ENCODE results near the gene CACNG1. TPM values are rescaled to one million over a fixed set of nuclear protein-coding genes. Genes with fewer than 3 reads are reported as not detected.
"Not testable (repeated sequence)": the region's sequence is repeated elsewhere in the genome, so short reads cannot be mapped to it uniquely, and the experiment has no call there.

CACNG1 gene
- total RNA-seq, 5 donors from 2014 or later (not counting 1 experiment from before 2014, with no cell fraction given): not detected

- DNase-seq: no peak
- Histone ChIP-seq H3K27me3 (replicated peaks in 1 of 2; ENCODE audit: control insufficient read depth in 2 of 2, extremely low read depth in 1 of 2, insufficient read depth in 2 of 2, low read length in 1 of 2) (no peaks in the 10 kb centered on the region), H3K4me1 (ENCODE audit: control insufficient read depth in 1 of 2, extremely low read depth in 1 of 2, insufficient read depth in 2 of 2, low read length in 2 of 2) (peaks cover 0 to 4% of the 10 kb centered on the region in 2 experiments), H3K4me3 (ENCODE audit: control insufficient read depth in 1 of 2, extremely low read depth in 1 of 2, low read length in 1 of 2) (no peak overlapping the region), H3K36me3 (ENCODE audit: control insufficient read depth in 2 of 2, extremely low read depth in 1 of 2, insufficient read depth in 1 of 2, low read length in 1 of 2) (peaks cover 0 to 32% of the 10 kb centered on the region in 2 donors), H3K9me3 (no peaks in the 10 kb centered on the region), H3K27ac (ENCODE audit: low read length) (no peak overlapping the region)
- no peak for ATAC-seq (replicated peaks in 1 of 4)
- H3K9me3 Mint-ChIP-seq: no peaks in the 10 kb centered on the region
- no peak overlapping the region for H3K27ac Mint-ChIP-seq
- no peaks in the 10 kb centered on the region for H3K27me3 Mint-ChIP-seq
- POLR2A ChIA-PET: interaction anchor here in 1 of 2 donors (0.8 to 1.0 kb wide), 2 partner anchors 8 to 10 kb away, joined by 3 to 4 read pairs; no protein-coding TSS in a partner anchor
- CTCF ChIA-PET: no interaction called here
- peaks cover 40 to 51% (median 41%) of the 10 kb centered on the region in 3 donors for H3K4me1 Mint-ChIP-seq
- H3K36me3 Mint-ChIP-seq: peaks cover 48% of the 10 kb centered on the region
- H3K4me3 Mint-ChIP-seq: no peak overlapping the region
Observed at GRCh38 chr17:67090341-67090740, 46.0 kb downstream of the CACNG1 start.

- Mint-ChIP-seq H3K4me1 (peaks cover 47 to 65% (median 49%) of the 10 kb centered on the region in 3 donors), H3K9me3 (no peaks in the 10 kb centered on the region), H3K36me3 (peaks cover 48% of the 10 kb centered on the region), H3K4me3 (no peak overlapping the region), H3K27me3 (no peaks in the 10 kb centered on the region), H3K27ac (no peak overlapping the region)
- H3K36me3 ChIP-seq (ENCODE audit: control insufficient read depth in 2 of 2, extremely low read depth in 1 of 2, insufficient read depth in 1 of 2, low read length in 1 of 2): peaks cover 0 to 17% of the 10 kb centered on the region in 2 donors
- no peaks in the 10 kb centered on the region for H3K27me3 ChIP-seq (replicated peaks in 1 of 2; ENCODE audit: control insufficient read depth in 2 of 2, extremely low read depth in 1 of 2, insufficient read depth in 2 of 2, low read length in 1 of 2)
- ChIA-PET POLR2A (interaction anchor here in 1 of 2 donors (0.6 kb wide), 1 partner anchor 8 kb away, joined by 4 read pairs; no protein-coding TSS in a partner anchor), CTCF (no interaction called here)
- no peak for DNase-seq
- 100% methylated on average over 3 of the region's 5 CpGs for WGBS (ENCODE audit: insufficient coverage)
- ATAC-seq (replicated peaks in 1 of 4): no peak
- no peak overlapping the region for H3K27ac ChIP-seq (ENCODE audit: low read length)
- H3K4me1 ChIP-seq (ENCODE audit: control insufficient read depth in 1 of 2, extremely low read depth in 1 of 2, insufficient read depth in 2 of 2, low read length in 2 of 2): peaks cover 0 to 4% of the 10 kb centered on the region in 2 experiments
- no peak overlapping the region for H3K4me3 ChIP-seq (ENCODE audit: control insufficient read depth in 1 of 2, extremely low read depth in 1 of 2, low read length in 1 of 2)
- H3K9me3 ChIP-seq: no peaks in the 10 kb centered on the region
Observed at GRCh38 chr17:67092291-67092690, 47.9 kb downstream of the CACNG1 start.

GRCh38 chr17:67092710-67093109, 48.4 kb downstream of the CACNG1 start:
- H3K27me3 ChIP-seq (replicated peaks in 1 of 2; ENCODE audit: control insufficient read depth in 2 of 2, extremely low read depth in 1 of 2, insufficient read depth in 2 of 2, low read length in 1 of 2); H3K4me3 ChIP-seq (ENCODE audit: control insufficient read depth in 1 of 2, extremely low read depth in 1 of 2, low read length in 1 of 2); H3K27me3 Mint-ChIP-seq; DNase-seq; H3K9me3 Mint-ChIP-seq; H3K27ac ChIP-seq (ENCODE audit: low read length); ATAC-seq (replicated peaks in 1 of 4); H3K4me1 ChIP-seq (ENCODE audit: control insufficient read depth in 1 of 2, extremely low read depth in 1 of 2, insufficient read depth in 2 of 2, low read length in 2 of 2); H3K9me3 ChIP-seq; H3K4me3 Mint-ChIP-seq; H3K27ac Mint-ChIP-seq; CTCF ChIA-PET: not testable (repeated sequence)
- Mint-ChIP-seq H3K36me3 (peaks cover 45% of the 10 kb centered on the region), H3K4me1 (peaks cover 47 to 65% (median 50%) of the 10 kb centered on the region in 3 donors)
- POLR2A ChIA-PET: interaction anchor here in 1 of 2 donors (0.6 kb wide), 1 partner anchor 8 kb away, joined by 4 read pairs; no protein-coding TSS in a partner anchor
- WGBS (ENCODE audit: insufficient coverage): no CpG with 5 or more reads among the region's 7 CpGs
- peaks cover 0 to 12% of the 10 kb centered on the region in 2 donors for H3K36me3 ChIP-seq (ENCODE audit: control insufficient read depth in 2 of 2, extremely low read depth in 1 of 2, insufficient read depth in 1 of 2, low read length in 1 of 2)

- POLR2A ChIA-PET: no interaction called here
- H3K4me1 ChIP-seq (ENCODE audit: control insufficient read depth in 1 of 2, extremely low read depth in 1 of 2, insufficient read depth in 2 of 2, low read length in 2 of 2): peaks cover 0 to 4% of the 10 kb centered on the region in 2 experiments
- H3K36me3 Mint-ChIP-seq: peaks cover 44% of the 10 kb centered on the region
- DNase-seq (no peak), ATAC-seq (replicated peaks in 1 of 4) (no peak)
- H3K4me3 Mint-ChIP-seq: no peak overlapping the region
- CTCF ChIA-PET: no interaction called here
- H3K4me1 Mint-ChIP-seq: peaks cover 48 to 62% (median 54%) of the 10 kb centered on the region in 3 donors
- H3K27ac Mint-ChIP-seq: peak overlapping the region in 1 of 2 donors; percentile 3
- H3K36me3 ChIP-seq (ENCODE audit: control insufficient read depth in 2 of 2, extremely low read depth in 1 of 2, insufficient read depth in 1 of 2, low read length in 1 of 2): peaks cover 0 to 10% of the 10 kb centered on the region in 2 donors
- 100% methylated on average over 2 of the region's 2 CpGs for WGBS (ENCODE audit: insufficient coverage)
- no peaks in the 10 kb centered on the region for H3K27me3 ChIP-seq (replicated peaks in 1 of 2; ENCODE audit: control insufficient read depth in 2 of 2, extremely low read depth in 1 of 2, insufficient read depth in 2 of 2, low read length in 1 of 2)
- no peaks in the 10 kb centered on the region for H3K27me3 Mint-ChIP-seq
- no peaks in the 10 kb centered on the region for H3K9me3 Mint-ChIP-seq
- no peaks in the 10 kb centered on the region for H3K9me3 ChIP-seq
- no peak overlapping the region for H3K27ac ChIP-seq (ENCODE audit: low read length)
- H3K4me3 ChIP-seq (ENCODE audit: control insufficient read depth in 1 of 2, extremely low read depth in 1 of 2, low read length in 1 of 2): no peak overlapping the region
Observed at GRCh38 chr17:67093348-67093747, 49.0 kb downstream of the CACNG1 start.

- H3K9me3 Mint-ChIP-seq; H3K27me3 Mint-ChIP-seq; CTCF ChIA-PET; H3K4me1 ChIP-seq (ENCODE audit: control insufficient read depth in 1 of 2, extremely low read depth in 1 of 2, insufficient read depth in 2 of 2, low read length in 2 of 2); DNase-seq; H3K36me3 ChIP-seq (ENCODE audit: control insufficient read depth in 2 of 2, extremely low read depth in 1 of 2, insufficient read depth in 1 of 2, low read length in 1 of 2); H3K4me3 ChIP-seq (ENCODE audit: control insufficient read depth in 1 of 2, extremely low read depth in 1 of 2, low read length in 1 of 2); ATAC-seq (replicated peaks in 1 of 4); H3K27ac ChIP-seq (ENCODE audit: low read length); H3K9me3 ChIP-seq; H3K27ac Mint-ChIP-seq; H3K4me3 Mint-ChIP-seq; H3K27me3 ChIP-seq (replicated peaks in 1 of 2; ENCODE audit: control insufficient read depth in 2 of 2, extremely low read depth in 1 of 2, insufficient read depth in 2 of 2, low read length in 1 of 2): not testable (repeated sequence)
- 43% methylated on average over 1 of the region's 1 CpG for WGBS (ENCODE audit: insufficient coverage)
- POLR2A ChIA-PET: interaction anchor here in 1 of 2 donors (0.6 kb wide), 1 partner anchor 18 kb away, joined by 3 read pairs; no protein-coding TSS in a partner anchor
- peaks cover 41% of the 10 kb centered on the region for H3K36me3 Mint-ChIP-seq
- H3K4me1 Mint-ChIP-seq: peaks cover 53 to 63% (median 53%) of the 10 kb centered on the region in 3 donors
Observed at GRCh38 chr17:67095291-67095690, 50.9 kb downstream of the CACNG1 start.

- ChIA-PET CTCF (no interaction called here), POLR2A (interaction anchor here in 1 of 2 donors (0.6 kb wide), 1 partner anchor 18 kb away, joined by 3 read pairs; no protein-coding TSS in a partner anchor)
- Mint-ChIP-seq H3K9me3 (no peaks in the 10 kb centered on the region), H3K4me3 (no peak overlapping the region), H3K4me1 (peaks cover 51 to 63% (median 52%) of the 10 kb centered on the region in 3 donors), H3K27me3 (no peaks in the 10 kb centered on the region), H3K36me3 (peaks cover 39% of the 10 kb centered on the region), H3K27ac (no peak overlapping the region)
- peaks cover 0 to 6% of the 10 kb centered on the region in 2 donors for H3K36me3 ChIP-seq (ENCODE audit: control insufficient read depth in 2 of 2, extremely low read depth in 1 of 2, insufficient read depth in 1 of 2, low read length in 1 of 2)
- DNase-seq: no peak
- H3K9me3 ChIP-seq: no peaks in the 10 kb centered on the region
- no peak for ATAC-seq (replicated peaks in 1 of 4)
- peaks cover 0 to 4% of the 10 kb centered on the region in 2 experiments for H3K4me1 ChIP-seq (ENCODE audit: control insufficient read depth in 1 of 2, extremely low read depth in 1 of 2, insufficient read depth in 2 of 2, low read length in 2 of 2)
- no peak overlapping the region for H3K4me3 ChIP-seq (ENCODE audit: control insufficient read depth in 1 of 2, extremely low read depth in 1 of 2, low read length in 1 of 2)
- no peaks in the 10 kb centered on the region for H3K27me3 ChIP-seq (replicated peaks in 1 of 2; ENCODE audit: control insufficient read depth in 2 of 2, extremely low read depth in 1 of 2, insufficient read depth in 2 of 2, low read length in 1 of 2)
- no CpG with 5 or more reads among the region's 1 CpG for WGBS (ENCODE audit: insufficient coverage)
- no peak overlapping the region for H3K27ac ChIP-seq (ENCODE audit: low read length)
Observed at GRCh38 chr17:67095803-67096202, 51.4 kb downstream of the CACNG1 start.

Data from T-cell (primary cell).